Neural progenitor cell (in vitro differentiated cells): ENCODE results near the gene MACROD2. TPM values are rescaled to one million over a fixed set of nuclear protein-coding genes. Genes with fewer than 3 reads are reported as not detected.

Experiments used
- DNase-seq: peaks from one replicate; pipeline ENCODE4 v3.0.0-alpha.2; 2016; ENCODE audit warnings: low spot score
- H2AFZ ChIP-seq: fragments of 200-600 bp; sonication (generic); replicated peaks from 2 replicates; pipeline ENCODE4 v1.6.1; 2016; ENCODE audit warnings: antibody characterized with exemption
- H3F3A ChIP-seq: fragments of 200-600 bp; sonication (generic); 2 replicates; pipeline ENCODE4 v1.6.1; 2016; ENCODE audit warnings: antibody characterized with exemption, low read depth
- H3K27ac ChIP-seq: fragments of 200-600 bp; sonication (generic); 2 replicates; pipeline ENCODE4 v1.5.1; 2016; ENCODE audit warnings: mild to moderate bottlenecking
- H3K27me3 ChIP-seq: fragments of 200-600 bp; sonication (generic); 2 replicates; pipeline ENCODE4 v1.6.1; 2016; ENCODE audit warnings: mild to moderate bottlenecking, moderate library complexity
- H3K36me3 ChIP-seq: fragments of 200-600 bp; sonication (generic); 2 replicates; pipeline ENCODE4 v1.5.1; 2016
- H3K4me1 ChIP-seq: fragments of 200-600 bp; sonication (generic); 2 replicates; pipeline ENCODE4 v1.6.1; 2016; ENCODE audit warnings: mixed run types
- H3K4me2 ChIP-seq: fragments of 200-600 bp; sonication (generic); 2 replicates; pipeline ENCODE4 v1.6.1; 2016
- H3K4me3 ChIP-seq: fragments of 200-600 bp; sonication (generic); 2 replicates; pipeline ENCODE4 v1.5.1; 2016
- H3K79me2 ChIP-seq: fragments of 200-600 bp; sonication (generic); 2 replicates; pipeline ENCODE4 v1.6.1; 2016; ENCODE audit warnings: low read depth
- H3K9ac ChIP-seq: fragments of 200-600 bp; sonication (generic); 2 replicates; pipeline ENCODE4 v1.6.1; 2016
- H3K9me3 ChIP-seq: fragments of 200-600 bp; sonication (generic); 2 replicates; pipeline ENCODE4 v1.5.1; 2016; ENCODE audit warnings: low read depth
- H4K20me1 ChIP-seq: fragments of 200-600 bp; sonication (generic); 2 replicates; pipeline ENCODE4 v1.6.1; 2016; ENCODE audit warnings: low read depth
- H3K27ac Mint-ChIP-seq: 3 replicates; pipeline ENCODE4 v1.8.0; 2021; ENCODE audit warnings: mixed read lengths
- H3K27me3 Mint-ChIP-seq: 2 replicates; pipeline ENCODE4 v1.8.0; 2022; ENCODE audit warnings: low read depth, mild to moderate bottlenecking, inconsistent platforms, moderate library complexity, mixed read lengths; ENCODE audit not compliant: insufficient read depth
- H3K36me3 Mint-ChIP-seq: 3 replicates; pipeline ENCODE4 v1.8.0; 2021; ENCODE audit warnings: mixed read lengths
- H3K4me1 Mint-ChIP-seq: 3 replicates; pipeline ENCODE4 v1.8.0; 2021; ENCODE audit warnings: mixed read lengths
- H3K4me3 Mint-ChIP-seq: 3 replicates; pipeline ENCODE4 v1.8.0; 2021; ENCODE audit warnings: mild to moderate bottlenecking, moderate library complexity, mixed read lengths
- H3K9me3 Mint-ChIP-seq: 3 replicates; pipeline ENCODE4 v1.8.0; 2020; ENCODE audit warnings: mixed read lengths
- EZH2 ChIP-seq: fragments of 200-600 bp; sonication (generic); IDR thresholded peaks from 2 replicates; pipeline ENCODE4 v1.6.1; 2017; ENCODE audit warnings: antibody characterized with exemption, mild to moderate bottlenecking, moderate library complexity
- EZH2phosphoT487 ChIP-seq: fragments of 200-600 bp; sonication (generic); IDR thresholded peaks from 2 replicates; pipeline ENCODE4 v1.6.1; 2017; ENCODE audit warnings: antibody characterized with exemption
- total RNA-seq: library from RNA; depleted of rRNA; stranded (reverse); fragments of >200 nt; gene quantifications from 2 replicates; pipeline ENCODE4 v1.2.3, GENCODE V29; 2015; ENCODE audit warnings: low replicate concordance
- TF ChIP-seq, protein P1 (sequence below): fragments of 200-600 bp; sonication (generic); IDR thresholded peaks from 2 replicates; pipeline ENCODE4 v1.5.1; 2017; ENCODE audit warnings: antibody characterized with exemption, mild to moderate bottlenecking

Gene MACROD2
- total RNA-seq, 1 donor from 2014 or later: 11.9 TPM

DNA sequence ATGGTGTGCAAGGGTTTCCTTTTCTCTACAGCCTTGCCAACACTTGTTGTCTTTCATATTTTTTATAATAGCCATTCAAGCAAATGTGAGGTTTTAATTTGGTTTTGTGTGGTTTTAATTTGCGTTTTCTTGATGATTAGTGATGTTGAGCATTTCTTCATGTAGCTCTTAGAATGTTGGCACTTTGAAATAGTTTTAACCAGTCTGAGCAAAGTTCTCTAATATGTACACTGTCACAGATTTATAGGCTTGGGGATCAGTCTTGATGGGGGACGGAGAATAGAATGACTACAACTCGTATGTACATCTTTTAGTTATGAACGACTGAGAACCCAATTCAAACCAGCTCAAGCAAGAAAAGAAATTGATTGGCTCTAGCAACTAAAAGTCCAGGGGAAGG is 1574.8 kb downstream of the MACROD2 start:
- no peak overlapping the region for H2AFZ ChIP-seq
- H3K27ac ChIP-seq: no peak overlapping the region
- peaks cover 3% of the 10 kb centered on the region for H3K4me1 Mint-ChIP-seq

DNA sequence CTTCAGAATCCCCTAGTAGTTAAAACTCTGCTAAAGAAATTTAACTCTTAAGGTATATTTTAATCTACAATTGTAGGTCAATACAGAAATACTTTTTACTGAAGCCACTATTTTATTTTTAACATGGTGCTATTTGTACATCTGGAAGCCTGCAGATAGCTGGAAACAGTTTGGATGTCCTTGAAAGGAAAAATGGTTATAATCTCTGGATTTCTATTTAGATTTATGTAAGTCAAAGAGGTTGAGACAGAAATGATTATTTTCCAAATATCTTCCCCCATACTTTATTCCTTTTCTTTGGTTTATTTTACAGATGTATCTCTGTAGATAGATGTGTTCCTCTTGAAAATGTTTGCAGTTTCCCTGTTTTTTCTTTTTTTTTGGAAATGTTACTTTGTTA is 1575.7 kb downstream of the MACROD2 start:
- TF ChIP-seq EZH2 (no peak), EZH2phosphoT487 (no peak)
- TF ChIP-seq, protein P1, sequence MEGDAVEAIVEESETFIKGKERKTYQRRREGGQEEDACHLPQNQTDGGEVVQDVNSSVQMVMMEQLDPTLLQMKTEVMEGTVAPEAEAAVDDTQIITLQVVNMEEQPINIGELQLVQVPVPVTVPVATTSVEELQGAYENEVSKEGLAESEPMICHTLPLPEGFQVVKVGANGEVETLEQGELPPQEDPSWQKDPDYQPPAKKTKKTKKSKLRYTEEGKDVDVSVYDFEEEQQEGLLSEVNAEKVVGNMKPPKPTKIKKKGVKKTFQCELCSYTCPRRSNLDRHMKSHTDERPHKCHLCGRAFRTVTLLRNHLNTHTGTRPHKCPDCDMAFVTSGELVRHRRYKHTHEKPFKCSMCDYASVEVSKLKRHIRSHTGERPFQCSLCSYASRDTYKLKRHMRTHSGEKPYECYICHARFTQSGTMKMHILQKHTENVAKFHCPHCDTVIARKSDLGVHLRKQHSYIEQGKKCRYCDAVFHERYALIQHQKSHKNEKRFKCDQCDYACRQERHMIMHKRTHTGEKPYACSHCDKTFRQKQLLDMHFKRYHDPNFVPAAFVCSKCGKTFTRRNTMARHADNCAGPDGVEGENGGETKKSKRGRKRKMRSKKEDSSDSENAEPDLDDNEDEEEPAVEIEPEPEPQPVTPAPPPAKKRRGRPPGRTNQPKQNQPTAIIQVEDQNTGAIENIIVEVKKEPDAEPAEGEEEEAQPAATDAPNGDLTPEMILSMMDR: no peak
- peaks cover 3% of the 10 kb centered on the region for H3K4me1 Mint-ChIP-seq

More for the DNA sequence above, 1574.8 kb downstream of the MACROD2 start:
- H4K20me1 ChIP-seq: no peaks in the 10 kb centered on the region
- TF ChIP-seq EZH2 (no peak), EZH2phosphoT487 (no peak)
- TF ChIP-seq, protein P1: no peak
- H3K9ac ChIP-seq: no peak overlapping the region
- H3K4me3 ChIP-seq: no peak overlapping the region
- no peaks in the 10 kb centered on the region for H3K4me1 ChIP-seq
- peaks cover 2% of the 10 kb centered on the region for H3K9me3 Mint-ChIP-seq
- H3K27me3 ChIP-seq: no peaks in the 10 kb centered on the region
- H3K36me3 ChIP-seq: no peaks in the 10 kb centered on the region
- no peaks in the 10 kb centered on the region for H3K79me2 ChIP-seq
- no peak overlapping the region for H3K27ac Mint-ChIP-seq
- H3K9me3 ChIP-seq: no peaks in the 10 kb centered on the region
- H3F3A ChIP-seq: no peaks in the 10 kb centered on the region
- no peak overlapping the region for H3K4me3 Mint-ChIP-seq
- H3K4me2 ChIP-seq: no peak overlapping the region
- no peaks in the 10 kb centered on the region for H3K36me3 Mint-ChIP-seq
- no peak for DNase-seq
- H3K27me3 Mint-ChIP-seq: peaks cover 2% of the 10 kb centered on the region

GRCh38 chr20:15575255-15575654 is 1579.9 kb downstream of the MACROD2 start:
- H3K27me3 Mint-ChIP-seq: no peaks in the 10 kb centered on the region
- H3F3A ChIP-seq: no peaks in the 10 kb centered on the region
- no peak overlapping the region for H3K4me3 Mint-ChIP-seq

More for the DNA sequence above, 1575.7 kb downstream of the MACROD2 start:
- Mint-ChIP-seq H3K27me3 (peaks cover 2% of the 10 kb centered on the region), H3K4me3 (no peak overlapping the region), H3K27ac (no peak overlapping the region), H3K36me3 (no peaks in the 10 kb centered on the region), H3K9me3 (peaks cover 2% of the 10 kb centered on the region)
- no peak for DNase-seq
- Histone ChIP-seq H3K9me3 (no peaks in the 10 kb centered on the region), H3K9ac (no peak overlapping the region), H4K20me1 (no peaks in the 10 kb centered on the region), H2AFZ (no peak overlapping the region), H3K4me3 (no peak overlapping the region), H3K79me2 (no peaks in the 10 kb centered on the region), H3K4me1 (no peaks in the 10 kb centered on the region), H3K4me2 (no peak overlapping the region), H3K27ac (no peak overlapping the region), H3K27me3 (no peaks in the 10 kb centered on the region), H3K36me3 (no peaks in the 10 kb centered on the region), H3F3A (no peaks in the 10 kb centered on the region)

More at GRCh38 chr20:15575255-15575654, 1579.9 kb downstream of the MACROD2 start:
- H3K4me1 ChIP-seq: no peaks in the 10 kb centered on the region
- H3K4me3 ChIP-seq: no peak overlapping the region
- DNase-seq: no peak
- H3K27ac ChIP-seq: no peak overlapping the region
- Mint-ChIP-seq H3K9me3 (no peaks in the 10 kb centered on the region), H3K36me3 (no peaks in the 10 kb centered on the region), H3K27ac (no peak overlapping the region), H3K4me1 (no peaks in the 10 kb centered on the region)
- no peak overlapping the region for H3K9ac ChIP-seq
- no peaks in the 10 kb centered on the region for H4K20me1 ChIP-seq
- no peaks in the 10 kb centered on the region for H3K27me3 ChIP-seq
- no peaks in the 10 kb centered on the region for H3K36me3 ChIP-seq
- no peaks in the 10 kb centered on the region for H3K79me2 ChIP-seq
- no peaks in the 10 kb centered on the region for H3K9me3 ChIP-seq
- H3K4me2 ChIP-seq: no peak overlapping the region
- no peak overlapping the region for H2AFZ ChIP-seq
- TF ChIP-seq EZH2phosphoT487 (no peak), EZH2 (no peak)
- TF ChIP-seq, protein P1: no peak
